IMR-90 (cell line): ENCODE measurements around the gene FBXL14. TPM values are rescaled to one million over a fixed set of nuclear protein-coding genes. Genes with fewer than 3 reads are reported as not detected.

Source experiments
- ATAC-seq: fragments of 200-7000 bp; cut with Tn5 transposase; 2 replicates; pipeline ENCODE4 v1.9.1; 2020; ENCODE audit warnings: low read depth, mild to moderate bottlenecking, moderate library complexity
- BruUV-seq: library from RNA; stranded (reverse); fragments of 400-500 nt; replicated peaks from 2 replicates; lab custom pipeline; 2021; lab: Mats Ljungman, UMichigan
- CTCF ChIA-PET: fragments of 300-600 bp; formaldehyde crosslinking; extraction: SDS; loops from one replicate; lab custom pipeline; 2021; ENCODE audit warnings: antibody characterized with exemption; lab: Yijun Ruan, JAX
- POLR2A ChIA-PET: fragments of 300-600 bp; sonication (Branson Sonifier 250); formaldehyde crosslinking; loops from one replicate; lab custom pipeline; 2022; ENCODE audit warnings: antibody characterized with exemption; ENCODE audit not compliant: unreplicated experiment; lab: Charles Lee
- DNase-seq: peaks from one replicate; pipeline ENCODE4 v3.0.0; 2013
- H2AFZ ChIP-seq: replicated peaks from 2 replicates; pipeline ENCODE3; 2013; ENCODE audit warnings: low read length, mild to moderate bottlenecking; ENCODE audit not compliant: poor library complexity
- H2AK5ac ChIP-seq: 2 replicates; pipeline ENCODE4 v1.6.1; 2013; ENCODE audit warnings: low read depth, low read length, inconsistent platforms
- H2AK9ac ChIP-seq: replicated peaks from 2 replicates; pipeline ENCODE3; 2013; ENCODE audit warnings: mild to moderate bottlenecking, low read depth, low read length, moderate library complexity; ENCODE audit not compliant: poor library complexity
- H2BK120ac ChIP-seq: 2 replicates; pipeline ENCODE4 v1.6.1; 2013; ENCODE audit warnings: low read depth, low read length, inconsistent platforms
- H2BK15ac ChIP-seq: 3 replicates; pipeline ENCODE4 v1.6.1; 2013; ENCODE audit warnings: low read depth, low read length, inconsistent platforms
- H2BK20ac ChIP-seq: 2 replicates; pipeline ENCODE4 v1.6.1; 2013; ENCODE audit warnings: low read depth, mild to moderate bottlenecking, inconsistent platforms, low read length, moderate library complexity
- H2BK5ac ChIP-seq: 2 replicates; pipeline ENCODE4 v1.6.1; 2013; ENCODE audit warnings: mild to moderate bottlenecking, low read depth, low read length, inconsistent platforms; ENCODE audit not compliant: poor library complexity, severe bottlenecking
- H3K14ac ChIP-seq: replicated peaks from 2 replicates; pipeline ENCODE4 v1.6.1; 2013; ENCODE audit warnings: low read depth, low read length, inconsistent platforms
- H3K18ac ChIP-seq: 2 replicates; pipeline ENCODE4 v1.6.1; 2013; ENCODE audit warnings: low read depth, low read length, control low read depth
- H3K23ac ChIP-seq: 2 replicates; pipeline ENCODE4 v1.6.1; 2013; ENCODE audit warnings: low read depth, low read length, inconsistent platforms
- H3K27ac ChIP-seq: 2 replicates; pipeline ENCODE4 v1.5.1; 2013; ENCODE audit warnings: mild to moderate bottlenecking, control low read depth, low read length; ENCODE audit not compliant: insufficient read depth
- H3K27me3 ChIP-seq: 2 replicates; pipeline ENCODE4 v1.6.1; 2013; ENCODE audit warnings: low read length; ENCODE audit not compliant: control insufficient read depth, insufficient read depth
- H3K36me3 ChIP-seq: 2 replicates; pipeline ENCODE4 v1.6.1; 2013; ENCODE audit warnings: low read length, mixed read lengths; ENCODE audit not compliant: control insufficient read depth, insufficient read depth
- H3K4ac ChIP-seq: 2 replicates; pipeline ENCODE4 v1.6.1; 2013; ENCODE audit warnings: low read depth, low read length, inconsistent platforms
- H3K4me1 ChIP-seq: 2 replicates; pipeline ENCODE4 v1.6.1; 2013; ENCODE audit warnings: low read length, mixed read lengths; ENCODE audit not compliant: control insufficient read depth, insufficient read depth
- H3K4me2 ChIP-seq: 2 replicates; pipeline ENCODE4 v1.6.1; 2013; ENCODE audit warnings: low read depth, mild to moderate bottlenecking, control low read depth, low read length, moderate library complexity
- H3K4me3 ChIP-seq: 2 replicates; pipeline ENCODE4 v1.5.1; 2013; ENCODE audit warnings: low read depth, mild to moderate bottlenecking, control low read depth, low read length, moderate library complexity; ENCODE audit not compliant: insufficient read depth
- H3K56ac ChIP-seq: 2 replicates; pipeline ENCODE4 v1.6.1; 2013; ENCODE audit warnings: low read length, inconsistent platforms; ENCODE audit not compliant: insufficient read depth; ENCODE audit errors: extremely low read depth
- H3K79me1 ChIP-seq, 2 experiments: 2 replicates each; pipeline ENCODE4 v1.6.1; 2013; ENCODE audit warnings: low read length in 2 of 2, inconsistent platforms in 1 of 2, low read depth in 1 of 2
- H3K9ac ChIP-seq: 2 replicates; pipeline ENCODE4 v1.6.1; 2013; ENCODE audit warnings: low read depth, low read length, control low read depth
- H3K9me1 ChIP-seq: 2 replicates; pipeline ENCODE4 v1.6.1; 2013; ENCODE audit warnings: low read length, inconsistent platforms; ENCODE audit not compliant: insufficient read depth
- H3K9me3 ChIP-seq: 2 replicates; pipeline ENCODE4 v1.6.1; 2013; ENCODE audit warnings: low read length; ENCODE audit not compliant: control insufficient read depth, insufficient read depth
- H4K20me1 ChIP-seq: 2 replicates; pipeline ENCODE4 v1.6.1; 2013; ENCODE audit warnings: low read length, inconsistent platforms; ENCODE audit not compliant: insufficient read depth
- H4K5ac ChIP-seq: 2 replicates; pipeline ENCODE4 v1.6.1; 2013; ENCODE audit warnings: mild to moderate bottlenecking, low read depth, low read length, control low read depth
- H4K8ac ChIP-seq, 2 experiments: 2 replicates each; pipeline ENCODE4 v1.6.1; 2013; ENCODE audit warnings: low read depth in 2 of 2, low read length in 2 of 2, control low read depth in 1 of 2, inconsistent platforms in 1 of 2
- H4K91ac ChIP-seq: 2 replicates; pipeline ENCODE4 v1.6.1; 2013; ENCODE audit warnings: low read depth, low read length, inconsistent platforms; ENCODE audit not compliant: insufficient read depth
- CTCF ChIP-seq: conservative IDR thresholded peaks from 2 replicates; pipeline ENCODE4 v1.5.1; 2012; ENCODE audit warnings: mild to moderate bottlenecking, low read depth, low read length, improper control_type of control experiment
- MAZ ChIP-seq: IDR thresholded peaks from 2 replicates; pipeline ENCODE4 v1.6.1; 2012; ENCODE audit warnings: low read depth, mild to moderate bottlenecking, low read length, improper control_type of control experiment, moderate library complexity, borderline replicate concordance
- RAD21 ChIP-seq: IDR thresholded peaks from 2 replicates; pipeline ENCODE4 v1.6.1; 2012; ENCODE audit warnings: low read length, improper control_type of control experiment
- WGBS, 2 experiments: methylation state at CpG; one replicate each; pipeline versions ENCODE4 v1.1.5 to v1.1.7; 2013; ENCODE audit warnings: missing lambda C conversion rate in 2 of 2; ENCODE audit not compliant: insufficient read length in 1 of 2; ENCODE audit errors: extremely low coverage in 2 of 2; 5-methylcytosine and 5-hydroxymethylcytosine counted together
- dilution Hi-C: fragments of 300-500 bp; cut with HindIII; formaldehyde crosslinking; loops from one replicate; pipeline ENCODE4 v1.14.3; 2018; ENCODE audit warnings: low sequenced_read_pairs; ENCODE audit not compliant: unreplicated experiment
- in situ Hi-C: fragments of 300-500 bp; cut with MboI; formaldehyde crosslinking; loops from 3 replicates; pipeline ENCODE4 v1.14.3; 2019; ENCODE audit warnings: low sequenced_read_pairs, inconsistent platforms, mixed read lengths
- intact Hi-C: fragments of 100-400 bp; cut with micrococcal nuclease; formaldehyde crosslinking; loops from 2 replicates; pipeline ENCODE4 v1.10.0; 2022
- polyA plus RNA-seq, 3 experiments: library from polyadenylated mRNA; depleted of rRNA; stranded (reverse); fragments of >200 nt; gene quantifications; 2 replicates each; pipeline ENCODE4 v1.2.3, GENCODE V29; 2012; ENCODE audit warnings: low replicate concordance in 1 of 3
- total RNA-seq: library from RNA; depleted of rRNA; stranded (reverse); fragments of >200 nt; gene quantifications from 2 replicates; pipeline ENCODE4 v1.2.3, GENCODE V29; 2012

FBXL14 gene
- total and polyA plus RNA-seq, 2 of the 4 experiments (the other 2 are of a cell fraction): 4.7 to 7.3 TPM

DNA sequence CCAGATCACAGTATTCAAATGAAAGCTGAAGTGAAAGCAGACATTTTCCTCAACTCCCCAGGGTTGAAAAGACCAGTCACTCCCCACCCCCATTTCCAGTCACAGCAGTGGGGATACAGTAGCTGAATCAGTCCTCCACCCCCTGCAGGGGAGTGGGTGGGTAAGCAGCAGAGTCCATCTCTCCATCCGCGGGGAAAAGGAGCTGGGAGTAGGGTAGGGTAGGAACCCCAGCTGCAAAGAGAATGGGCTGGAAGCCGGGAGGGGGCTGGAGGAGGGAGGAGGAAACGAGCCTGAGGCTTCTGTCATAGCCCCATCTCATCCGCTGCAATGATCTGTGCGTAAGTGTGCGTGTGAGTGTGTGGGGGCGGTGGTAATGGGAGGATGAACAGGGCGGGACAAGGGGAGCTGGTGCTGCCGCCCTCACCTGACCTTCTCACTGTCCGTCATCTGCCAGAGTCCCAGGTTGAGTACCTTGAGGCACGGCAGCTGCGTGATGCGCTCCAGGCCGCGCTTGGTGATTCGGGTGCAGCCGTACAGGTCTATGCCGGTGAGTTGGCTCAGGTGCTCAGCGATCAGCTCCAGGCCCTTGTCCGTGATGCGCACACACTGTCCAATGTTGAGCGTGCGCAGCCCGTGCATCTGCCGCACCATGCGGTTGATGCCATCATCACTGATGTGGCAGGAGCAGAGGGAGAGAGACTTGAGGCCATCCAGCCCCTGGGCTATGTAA lies 1.8 kb downstream of the FBXL14 start:
- in situ Hi-C loops: loop anchor here (25.0 kb wide), 1 partner anchor 680 kb away; no protein-coding TSS in a partner anchor
- intact Hi-C loops: no loop called here

More for the DNA sequence above, 1.8 kb downstream of the FBXL14 start:
- Histone ChIP-seq H3K9me1 (peaks cover 18% of the 10 kb centered on the region), H3K27me3 (no peaks in the 10 kb centered on the region), H3K79me1 (peaks cover 37 to 80% of the 10 kb centered on the region in 2 experiments), H3K9ac (peak overlapping the region; percentile 59), H2AK9ac (peak overlapping the region; percentile 91), H2AK5ac (peak overlapping the region; percentile 56), H3K4ac (peak overlapping the region; percentile 63), H3K9me3 (no peaks in the 10 kb centered on the region), H4K5ac (no peak overlapping the region), H2AFZ (peak overlapping the region; percentile 84), H2BK20ac (0 out of 2 replicates have a peak overlapping the region, but pooled peaks have one; percentile 1), H3K36me3 (no peaks in the 10 kb centered on the region), H4K91ac (no peak overlapping the region; the same call in 1 of the 2 replicates), H2BK120ac (peak overlapping the region; percentile 56; the same call in 1 of the 2 replicates), H2BK5ac (peak overlapping the region; percentile 36), H3K56ac (peak overlapping the region; percentile 35; the same call in 1 of the 2 replicates), H3K4me3 (peak overlapping the region; percentile 90), H3K23ac (peak overlapping the region; percentile 84), H3K27ac (peak overlapping the region; percentile 3), H2BK15ac (0 out of 3 replicates have a peak overlapping the region, but pooled peaks have one; percentile 6), H4K8ac (peak overlapping the region in 1 of 2 experiments; percentile 32; a peak in 1 of 4 replicates), H3K14ac (peak overlapping the region; percentile 78), H3K4me2 (peak overlapping the region; percentile 80), H4K20me1 (peaks cover 66% of the 10 kb centered on the region), H3K18ac (no peak overlapping the region), H3K4me1 (peaks cover 25% of the 10 kb centered on the region)
- BruUV-seq: TSS peak; percentile 47
- peak; percentile 84 for DNase-seq
- POLR2A ChIA-PET: no interaction called here
- TF ChIP-seq MAZ (peak; percentile 86), RAD21 (no peak), CTCF (peak; percentile 11; the same call in 1 of the 2 replicates)
- CTCF ChIA-PET: interaction anchor here (1.5 kb wide), 1 partner anchor 474 kb away, joined by 4 read pairs; no protein-coding TSS in a partner anchor
- 32% methylated on average over 10 of the region's 27 CpGs; no CpG with 5 or more reads in 1 of the 2 experiments for WGBS, 2 experiments
- ATAC-seq: peak; percentile 12
- dilution Hi-C loops: no loop called here
